GM19240 (cell line): Measurements from ENCODE around the gene UVSSA.

Experiments used
- DNase-seq: peaks from one replicate; pipeline ENCODE4 v3.0.0; 2011; ENCODE audit warnings: low spot score; ENCODE audit not compliant: insufficient read length

The UVSSA gene

DNA sequence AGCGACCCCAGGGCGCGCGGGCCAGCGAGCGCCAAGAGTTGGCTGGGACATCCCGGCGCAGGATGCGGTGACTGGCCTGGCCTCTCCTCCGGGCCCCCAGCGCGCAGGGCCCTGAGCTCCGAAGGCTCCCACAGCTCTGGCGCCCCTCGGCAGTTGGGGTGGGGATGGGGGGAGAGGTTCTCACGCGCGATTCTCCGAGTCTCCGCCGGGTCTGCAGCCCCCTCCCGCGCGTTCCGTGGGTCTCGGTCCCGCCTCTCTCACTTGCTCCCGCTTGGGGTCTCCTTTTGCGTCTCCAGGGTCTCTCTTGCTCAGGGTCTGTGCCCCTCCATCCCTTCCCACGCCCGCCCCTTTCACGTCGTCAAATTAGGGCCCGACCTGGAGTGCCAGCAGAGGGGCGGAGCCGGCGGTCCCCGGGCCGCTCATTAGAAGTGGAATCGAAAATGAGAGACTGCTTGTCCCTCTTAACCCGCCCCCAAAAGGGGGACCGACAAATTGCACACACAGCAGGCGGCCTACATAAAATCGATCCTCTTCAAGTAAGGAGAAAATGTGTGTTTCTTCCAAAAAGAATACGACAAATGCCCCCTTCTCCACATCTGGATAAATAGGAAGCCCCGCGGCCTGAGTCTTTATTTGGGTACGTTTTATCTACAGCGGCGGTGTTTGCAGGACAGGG, 60.1 kb downstream of the UVSSA start:
- no peak for DNase-seq

DNA sequence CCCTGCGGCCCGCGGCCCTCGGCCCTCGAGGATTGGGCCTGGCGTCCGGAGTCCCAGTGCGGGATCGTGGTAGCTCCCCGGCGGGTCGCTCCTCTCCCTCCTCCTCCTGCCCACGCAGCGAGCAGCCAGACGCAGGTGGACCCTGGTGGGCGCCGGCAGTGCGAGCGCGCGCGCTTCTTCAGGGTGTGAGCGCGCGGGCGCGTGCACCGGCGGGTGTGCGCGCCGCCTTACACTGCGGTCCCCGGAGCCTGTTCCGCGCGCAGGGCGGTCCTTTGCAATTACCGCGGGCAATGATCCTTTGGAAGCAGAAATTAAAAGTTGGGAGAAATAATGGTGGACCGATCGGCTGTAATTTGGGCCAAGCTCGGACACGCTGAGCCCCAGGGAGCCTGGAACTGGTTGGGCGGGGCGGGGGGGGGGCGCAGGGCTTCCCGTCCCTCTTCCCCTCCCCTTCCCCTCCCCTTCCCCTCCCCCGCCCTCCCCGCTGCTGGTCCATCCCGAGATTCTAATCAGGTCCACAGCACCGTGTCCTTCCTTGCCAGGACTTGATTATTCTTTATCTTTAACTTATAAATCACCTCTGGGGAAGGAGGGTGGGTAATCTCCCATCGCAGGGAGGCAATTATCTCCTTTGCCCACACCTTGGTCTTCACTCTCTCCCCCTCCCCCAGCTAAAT, 60.8 kb downstream of the UVSSA start:
- DNase-seq: no peak

DNA sequence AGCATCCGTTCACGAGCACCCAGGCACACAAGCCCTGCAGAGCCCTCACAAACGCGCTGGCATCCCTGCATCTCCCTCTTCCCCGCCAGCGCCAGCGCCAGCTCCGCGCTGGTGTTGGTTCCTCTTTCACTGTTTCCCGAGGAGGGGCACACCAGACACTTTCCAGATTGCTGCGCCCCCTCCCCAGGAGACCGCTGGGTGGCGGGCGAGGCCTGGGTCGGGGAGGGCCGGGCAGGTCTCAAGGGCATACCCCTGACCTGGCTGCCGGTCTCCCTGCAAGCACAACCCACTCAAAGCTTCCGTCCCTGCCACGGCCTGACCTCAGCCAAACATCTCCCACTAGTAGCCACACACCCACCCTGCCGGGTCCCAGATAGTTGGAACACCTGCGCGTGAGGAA, 61.4 kb downstream of the UVSSA start:
- DNase-seq: no peak

DNA sequence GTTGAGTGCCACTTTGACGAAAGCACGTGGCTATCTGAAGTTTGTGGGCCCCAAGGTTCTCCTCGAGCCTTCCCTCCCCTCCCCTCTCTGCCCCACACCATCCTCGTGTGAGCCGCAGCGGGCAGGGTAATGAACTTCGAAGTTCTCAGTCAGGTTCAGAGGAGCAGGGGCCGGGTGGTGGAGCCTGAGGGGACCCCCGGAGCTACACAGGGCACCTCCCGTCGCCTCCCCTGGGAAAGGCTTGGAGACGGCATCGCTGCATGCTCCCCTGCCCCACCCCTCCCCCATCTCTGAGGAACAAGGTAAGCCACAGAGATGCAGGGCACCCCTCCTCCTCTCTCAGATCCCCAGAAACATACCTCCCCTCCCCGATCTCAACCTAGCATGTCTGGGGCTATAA, 62.1 kb downstream of the UVSSA start:
- DNase-seq: no peak

DNA sequence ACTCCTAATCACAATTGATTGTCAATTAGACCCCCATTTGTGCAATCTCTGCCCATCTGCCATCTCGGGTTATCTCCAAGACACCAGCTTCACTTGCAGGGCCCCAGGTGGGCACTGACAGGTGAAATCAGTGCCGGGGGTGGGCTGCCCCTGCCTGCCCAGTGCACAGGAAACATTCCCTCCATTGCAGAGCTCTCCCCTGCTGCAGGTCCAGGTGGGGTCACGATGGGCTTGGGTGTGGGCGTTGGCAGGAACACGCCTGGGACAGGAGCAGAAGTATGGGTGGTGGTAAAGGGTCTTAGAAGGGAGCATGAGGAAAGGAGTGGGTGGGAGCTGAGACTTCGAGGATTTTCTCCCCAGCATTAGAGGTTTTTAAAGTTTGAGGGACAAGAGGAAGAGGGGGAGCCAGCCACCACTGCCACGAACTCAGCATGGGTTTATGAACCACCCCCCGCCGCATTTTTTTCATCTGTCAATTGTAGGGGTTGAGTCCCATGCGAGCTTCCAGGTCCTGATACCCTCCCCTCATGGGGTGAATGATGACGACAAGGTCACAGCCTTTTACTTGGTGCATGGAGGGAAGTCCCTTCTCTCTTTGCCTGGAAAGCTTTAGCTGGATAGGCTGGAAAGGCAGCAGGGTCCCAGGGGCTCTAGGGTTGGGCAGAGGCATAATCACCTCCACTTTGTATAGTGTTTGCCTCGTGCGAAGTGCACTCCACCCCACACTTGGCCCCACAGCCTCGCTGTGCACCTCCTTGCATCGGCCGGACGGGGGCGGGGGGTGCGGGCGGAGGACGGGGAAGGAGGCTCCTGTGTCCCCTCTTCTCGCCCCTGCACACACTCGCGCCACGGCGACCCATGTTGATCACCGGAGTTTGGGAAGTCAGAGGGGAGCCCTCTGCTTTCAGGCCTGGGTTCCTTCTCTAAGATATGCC, 62.8 kb downstream of the UVSSA start:
- no peak for DNase-seq

DNA sequence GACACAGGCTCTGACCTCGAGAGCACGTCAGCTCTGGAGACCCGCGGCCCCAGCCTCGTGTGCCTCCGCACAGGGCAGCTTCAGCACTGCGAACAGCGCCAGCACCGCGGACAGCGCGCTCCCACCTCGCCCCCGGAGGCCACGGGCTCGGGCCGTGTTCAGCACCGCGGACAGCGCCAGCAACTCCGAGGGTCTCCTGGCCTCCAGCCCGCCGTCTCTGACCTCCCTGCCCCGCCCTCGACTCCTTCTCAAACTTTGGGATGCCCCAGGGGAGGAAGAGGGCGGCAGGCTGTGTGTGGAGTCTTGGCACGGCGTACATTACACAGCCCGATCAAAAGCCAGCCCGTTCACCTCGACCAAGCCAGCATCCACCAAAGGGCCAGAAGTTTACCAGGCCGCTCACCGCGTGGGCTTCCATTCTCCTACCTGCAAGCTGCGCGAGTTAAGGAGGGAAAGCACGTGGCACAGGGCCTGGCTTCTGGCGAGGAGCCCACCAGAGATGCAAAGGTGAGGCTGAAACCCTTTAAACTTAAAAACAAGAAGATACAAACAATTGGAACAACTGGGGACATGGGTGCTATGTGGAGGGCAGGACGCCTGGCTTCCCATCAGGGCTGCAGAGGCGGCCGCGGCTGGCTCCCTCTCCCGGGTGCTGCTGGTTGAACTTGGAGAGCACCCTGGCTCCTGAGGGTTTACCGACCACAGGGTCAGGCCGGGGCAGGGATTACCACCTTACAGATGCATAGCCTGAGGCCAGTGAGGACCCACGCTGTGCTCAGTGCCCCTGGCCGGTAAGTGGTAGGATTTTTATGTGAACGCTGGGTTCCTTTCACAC, 63.7 kb downstream of the UVSSA start:
- no peak for DNase-seq

DNA sequence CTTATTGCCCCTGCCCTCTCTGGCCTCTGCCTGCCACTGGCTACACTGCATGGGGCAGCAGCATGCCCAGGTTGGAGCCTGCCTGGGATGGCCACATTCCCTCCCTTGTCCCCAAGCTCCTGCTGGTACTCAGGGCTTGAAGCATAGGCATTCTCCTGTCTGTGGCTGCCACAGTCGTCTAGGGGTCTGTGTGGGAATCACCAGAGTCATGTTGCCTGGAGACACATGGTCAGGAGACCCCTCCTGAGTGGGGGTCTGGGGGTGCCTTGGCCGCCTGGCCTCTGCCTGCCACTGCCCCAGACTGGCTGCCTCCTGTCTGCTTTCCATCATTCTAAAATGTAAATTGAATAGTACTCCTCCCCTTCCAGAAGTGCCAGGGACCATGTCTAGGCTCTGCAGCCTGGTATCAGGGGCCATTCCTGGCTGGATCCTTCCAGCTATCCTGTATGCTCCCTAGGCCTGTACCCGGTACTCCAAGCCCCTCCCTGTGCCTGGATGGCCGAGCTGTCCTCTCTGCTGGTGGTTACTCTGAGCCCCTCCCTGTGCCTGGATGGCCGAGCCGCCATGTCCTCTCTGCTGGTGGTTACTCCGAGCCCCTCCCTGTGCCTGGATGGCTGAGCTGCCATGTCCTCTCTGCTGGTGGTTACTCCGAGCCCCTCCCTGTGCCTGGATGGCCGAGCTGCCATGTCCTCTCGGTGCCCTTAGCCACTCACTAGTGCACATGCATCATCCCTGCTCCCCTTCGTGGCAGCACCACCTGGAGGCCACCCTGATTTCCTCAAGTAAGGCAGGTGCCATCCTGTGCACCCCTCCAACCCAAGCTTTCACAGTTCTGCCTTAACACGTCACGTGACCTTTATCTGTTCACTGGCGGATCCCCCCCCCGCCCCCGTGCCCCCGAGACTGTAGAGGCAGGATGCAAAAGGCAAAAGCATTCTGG, 64.7 kb downstream of the UVSSA start:
- no peak for DNase-seq

DNA sequence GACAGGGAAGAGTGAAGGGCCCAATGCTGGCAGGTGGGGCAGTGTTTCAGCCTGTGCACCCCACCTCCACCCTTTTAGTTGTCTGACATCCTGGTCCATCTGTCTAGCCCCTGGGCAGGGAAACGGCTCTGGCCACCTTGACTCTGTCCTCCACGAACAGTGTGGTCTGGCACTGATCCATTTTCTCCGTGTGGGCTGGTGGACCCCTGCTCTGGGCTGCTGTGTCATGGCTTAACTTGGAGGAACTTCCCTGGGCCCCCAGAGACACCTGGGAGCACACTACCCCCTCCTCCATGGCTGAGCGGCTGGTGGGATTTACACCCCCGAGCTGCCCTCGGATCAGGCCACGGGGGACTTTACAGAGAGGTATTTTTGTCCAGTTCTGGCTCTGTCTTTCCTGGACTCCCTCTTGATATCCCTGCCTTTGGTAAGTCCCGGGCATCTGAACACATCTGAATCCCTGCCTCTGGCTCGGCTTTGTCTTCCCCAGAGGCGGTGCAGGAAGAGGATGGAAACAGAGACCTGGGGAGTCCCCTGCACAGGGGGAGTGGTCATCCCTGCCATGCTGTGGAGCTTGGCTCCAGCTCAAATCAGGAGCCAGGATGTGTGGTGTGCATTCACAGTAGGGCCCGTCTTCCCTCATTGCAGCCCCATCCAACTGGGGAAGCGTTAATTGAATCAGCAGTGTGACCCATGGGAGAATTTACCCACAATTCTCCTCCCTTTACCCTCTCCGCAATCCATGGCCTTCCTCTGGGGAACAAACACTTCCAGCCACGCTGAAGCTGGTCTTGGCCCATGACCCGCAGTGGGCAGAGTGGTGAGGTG, 65.6 kb downstream of the UVSSA start:
- no peak for DNase-seq

DNA sequence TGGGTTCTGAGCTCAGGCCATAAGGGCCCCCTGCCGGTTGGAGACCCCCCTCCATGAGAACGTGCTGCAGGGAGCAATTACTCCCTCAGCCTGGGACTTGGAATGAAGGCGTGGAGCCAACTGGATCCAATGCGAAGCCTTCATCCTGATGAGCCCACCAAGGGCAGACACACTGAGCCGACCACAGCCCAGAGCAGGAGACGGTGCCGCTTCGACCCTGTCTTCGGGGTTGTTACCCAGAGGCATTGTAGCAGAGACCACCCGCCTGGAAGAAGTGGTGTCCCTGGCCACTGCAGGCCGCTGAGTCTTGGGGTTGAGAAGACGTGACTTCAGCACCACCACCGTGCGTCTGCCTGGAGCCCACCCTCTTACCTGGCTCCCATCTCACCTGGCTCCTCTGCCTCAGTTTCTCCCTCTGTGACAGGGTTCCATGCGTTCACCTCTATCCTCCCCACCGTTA, 66.2 kb downstream of the UVSSA start:
- no peak for DNase-seq

DNA sequence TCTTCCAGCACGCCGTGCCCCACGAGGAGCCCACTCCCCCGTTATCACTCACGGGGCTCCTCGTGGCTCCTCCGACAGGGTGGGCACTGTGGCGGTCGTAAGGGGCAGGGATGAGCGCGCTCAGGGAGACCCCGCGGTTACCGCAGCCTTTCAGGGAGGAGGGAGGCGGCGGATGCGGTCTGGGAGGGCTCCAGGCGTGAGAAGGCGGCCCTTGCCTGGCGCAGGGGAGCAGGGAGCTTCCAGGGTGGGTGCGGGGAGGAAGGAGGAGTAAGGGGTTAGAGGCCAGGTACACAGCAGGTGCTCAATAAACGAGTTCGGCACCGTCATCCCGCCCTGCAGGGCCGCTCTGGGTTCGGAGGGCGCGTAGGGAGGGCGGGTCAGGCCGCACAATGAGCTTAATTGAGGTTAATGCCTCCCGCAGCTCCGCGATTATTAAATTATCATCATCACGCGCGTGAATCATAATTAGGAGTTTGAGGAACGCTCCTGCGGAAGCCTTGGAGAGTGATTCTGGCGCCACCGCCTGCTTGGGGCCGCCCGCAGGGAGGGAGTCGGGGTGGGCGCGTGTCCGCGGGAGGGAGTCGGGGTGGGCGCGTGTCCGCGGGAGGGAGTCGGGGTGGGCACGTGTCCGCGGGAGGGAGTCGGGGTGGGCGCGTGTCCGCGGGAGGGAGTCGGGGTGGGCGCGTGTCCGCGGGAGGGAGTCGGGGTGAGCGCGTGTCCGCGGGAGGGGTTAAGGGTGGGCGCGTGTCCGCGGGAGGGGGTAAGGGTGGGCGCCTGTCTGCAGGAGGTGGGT, 66.9 kb downstream of the UVSSA start:
- no peak for DNase-seq

DNA sequence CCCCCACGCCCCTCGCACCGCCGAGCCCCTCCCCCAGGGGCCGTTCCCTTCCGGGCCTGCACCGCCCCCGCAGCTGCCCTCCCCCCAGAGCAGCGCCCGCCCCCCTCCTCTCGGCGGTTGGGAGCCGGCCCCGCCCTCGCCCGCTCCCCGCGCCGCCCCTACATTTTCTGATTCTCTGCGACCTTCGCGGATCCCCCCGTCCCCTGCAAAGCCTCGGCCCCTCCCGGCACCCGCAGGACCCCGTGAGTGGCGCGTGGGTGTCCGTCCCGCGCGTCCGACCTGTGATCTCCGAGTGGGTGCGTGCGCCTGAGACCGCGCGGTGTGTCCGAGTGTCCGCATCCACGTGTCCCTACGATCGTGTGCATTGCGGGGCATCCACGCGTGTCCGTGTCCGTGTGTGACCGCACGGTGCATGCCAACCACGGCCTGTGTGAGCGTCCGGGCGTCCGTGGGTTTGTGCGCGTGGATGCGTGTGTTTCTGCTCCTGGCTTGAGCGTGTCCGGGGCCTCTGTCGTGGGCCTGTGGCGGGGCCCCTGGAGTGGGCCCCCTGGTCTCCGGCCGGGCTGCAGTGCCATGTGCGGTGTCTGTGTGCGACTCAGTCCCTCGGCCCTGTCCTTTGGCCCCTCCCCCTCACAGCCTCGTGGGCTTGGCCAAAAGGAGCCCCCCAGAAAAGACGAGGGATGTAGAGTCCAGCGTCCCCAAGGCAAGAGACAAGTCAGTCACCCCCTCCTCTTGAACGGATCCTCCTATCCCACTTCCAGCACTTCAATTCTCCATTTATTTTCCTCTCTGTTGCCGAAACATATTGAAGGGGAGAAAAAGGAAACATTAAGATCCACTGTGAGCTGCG, 68.0 kb downstream of the UVSSA start:
- no peak for DNase-seq

DNA sequence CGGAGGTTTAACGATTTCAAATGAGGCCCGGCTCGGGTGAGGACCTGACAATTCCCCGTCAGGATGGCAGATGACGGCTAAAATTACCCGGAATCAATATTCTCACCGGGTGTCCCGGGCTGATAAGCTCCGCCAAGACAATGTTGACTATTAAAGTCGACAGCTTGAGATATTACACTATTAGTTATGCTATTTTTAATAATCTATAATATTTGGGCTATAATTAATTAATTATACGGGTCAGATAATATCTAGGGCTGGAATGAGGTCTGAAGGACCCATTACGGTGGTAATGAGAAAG, 68.6 kb downstream of the UVSSA start:
- DNase-seq: no peak

DNA sequence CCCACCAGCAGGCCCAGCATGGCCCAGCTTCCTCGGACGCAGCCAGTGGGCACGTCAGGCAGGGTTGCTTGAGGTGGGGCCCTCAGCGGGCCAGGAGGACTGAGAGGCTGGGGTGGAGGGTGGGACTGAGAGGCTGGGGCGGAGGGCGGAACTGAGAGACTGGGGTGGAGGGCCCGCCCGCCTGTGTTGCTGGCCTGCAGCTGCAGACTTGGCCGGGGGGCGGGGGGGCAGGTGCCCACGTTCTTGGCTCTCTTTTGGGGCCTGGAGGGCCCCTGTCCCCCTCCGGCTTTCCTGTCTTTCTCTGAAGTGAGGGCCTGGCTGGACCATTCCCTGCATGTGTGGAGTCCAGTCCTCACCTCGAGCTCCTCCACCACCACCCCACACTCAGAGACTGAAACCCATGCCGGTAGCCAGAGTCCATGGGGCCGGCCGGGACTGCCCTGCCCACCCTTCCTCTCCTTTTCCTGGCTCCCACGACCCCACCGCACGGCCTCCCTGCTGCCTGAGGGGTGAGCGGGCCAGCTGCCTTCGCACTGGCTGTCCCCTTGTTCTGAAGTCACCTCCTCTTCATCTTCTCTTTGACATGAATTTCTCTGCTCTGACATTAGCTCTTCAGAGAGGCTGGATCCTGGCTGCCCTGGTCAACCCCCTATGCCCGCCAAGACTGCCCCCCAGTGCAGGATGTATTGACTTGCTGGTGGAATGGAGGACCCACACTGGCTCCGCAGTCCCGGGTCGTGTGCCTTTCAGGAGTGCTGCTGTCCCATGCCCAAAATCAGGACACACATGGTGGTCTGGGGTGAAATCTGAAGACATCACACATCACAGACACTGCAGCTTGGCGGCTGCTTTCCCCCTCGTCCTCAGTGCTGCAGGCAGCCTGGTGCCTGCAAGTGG, 69.3 kb downstream of the UVSSA start:
- no peak for DNase-seq

DNA sequence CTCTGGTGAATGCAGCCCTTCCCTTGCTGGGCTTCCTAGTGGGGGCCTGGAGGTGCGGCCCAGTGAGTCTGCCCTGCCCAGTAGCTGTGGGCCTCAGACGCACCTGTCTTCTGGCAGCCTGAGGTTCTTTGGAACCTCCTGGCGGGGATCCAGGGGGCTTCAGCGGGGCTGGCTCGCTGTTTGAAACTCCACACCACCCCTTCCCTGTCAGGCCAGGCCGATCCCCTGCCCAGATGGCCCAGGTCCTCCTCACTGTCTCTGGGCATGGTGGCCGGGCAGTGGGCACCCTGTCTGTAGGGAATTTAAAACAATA, 69.9 kb downstream of the UVSSA start:
- no peak for DNase-seq

DNA sequence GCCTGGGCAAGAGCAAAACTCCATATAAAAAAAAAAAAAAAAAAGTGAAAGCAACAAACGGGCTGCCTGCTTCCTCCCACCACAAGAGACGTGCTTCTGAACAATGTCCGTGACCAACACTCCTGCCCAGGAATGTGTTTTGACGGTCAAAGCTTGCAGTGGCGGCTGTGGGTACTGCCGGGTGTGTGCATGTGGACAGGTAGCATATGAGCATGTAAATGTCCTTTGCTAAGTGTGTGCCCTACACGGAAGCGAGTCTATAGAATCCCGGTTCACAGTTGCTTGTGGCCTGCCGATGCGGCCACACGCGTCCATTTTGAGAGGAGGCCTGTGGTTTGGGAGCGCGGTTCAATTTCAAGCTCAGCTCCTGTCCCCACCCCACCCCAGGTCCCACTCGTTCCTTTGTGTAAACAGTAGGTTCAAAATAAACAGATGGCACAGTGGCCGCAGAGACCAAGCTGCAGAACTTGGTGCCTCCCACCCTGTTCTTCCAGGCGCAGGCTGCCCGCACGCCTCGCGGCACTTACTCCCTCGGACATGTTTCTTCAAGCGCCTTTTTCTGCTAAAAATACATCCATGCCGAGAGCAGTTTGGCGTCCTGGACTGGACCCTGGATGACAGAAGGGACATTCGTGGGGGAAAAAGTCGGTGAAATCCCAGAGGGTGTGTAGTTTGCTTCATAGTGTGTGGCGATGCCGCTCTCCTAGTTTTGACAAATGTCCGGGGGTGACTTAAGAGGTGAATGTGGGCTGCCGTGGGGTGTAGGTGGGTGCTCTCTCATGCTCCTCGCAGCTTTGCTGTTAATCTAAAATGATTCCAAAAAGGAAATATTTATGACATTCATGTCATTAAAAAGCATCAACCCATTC, 70.7 kb downstream of the UVSSA start:
- peak; percentile 0 for DNase-seq
